ES-I3 (cell line): ENCODE measurements around the gene YIF1A.
A peak's percentile ranks its signal among the peaks of the same experiment; 100 is the strongest.

Experiments
- H3K36me3 ChIP-seq: 2 replicates; pipeline ENCODE4 v1.6.1; 2013; ENCODE audit warnings: mild to moderate bottlenecking, low read length, control low read depth, moderate library complexity; ENCODE audit not compliant: insufficient read depth
- H3K4me1 ChIP-seq: 2 replicates; pipeline ENCODE4 v1.6.1; 2013; ENCODE audit warnings: mild to moderate bottlenecking, control low read depth, low read length; ENCODE audit not compliant: insufficient read depth
- H3K9ac ChIP-seq: 2 replicates; pipeline ENCODE4 v1.6.1; 2013; ENCODE audit warnings: low read depth, mild to moderate bottlenecking, low read length, moderate library complexity
- H3K9me3 ChIP-seq: 2 replicates; pipeline ENCODE4 v1.6.1; 2013; ENCODE audit warnings: mild to moderate bottlenecking, low read length, moderate library complexity; ENCODE audit not compliant: control insufficient read depth, insufficient read depth

The YIF1A gene, protein sequence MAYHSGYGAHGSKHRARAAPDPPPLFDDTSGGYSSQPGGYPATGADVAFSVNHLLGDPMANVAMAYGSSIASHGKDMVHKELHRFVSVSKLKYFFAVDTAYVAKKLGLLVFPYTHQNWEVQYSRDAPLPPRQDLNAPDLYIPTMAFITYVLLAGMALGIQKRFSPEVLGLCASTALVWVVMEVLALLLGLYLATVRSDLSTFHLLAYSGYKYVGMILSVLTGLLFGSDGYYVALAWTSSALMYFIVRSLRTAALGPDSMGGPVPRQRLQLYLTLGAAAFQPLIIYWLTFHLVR

GRCh38 chr11:66288671-66289547, at the start of gene YIF1A:
YIF1A (minus strand) TSS chr11:66289143; CDS start chr11:66288985, 158 bp downstream.
- Histone ChIP-seq H3K36me3 (no peaks in the 10 kb centered on the region; the same call in 1 of the 2 replicates), H3K9ac (peak within 1 kb of the TSS; percentile 81), H3K9me3 (no peaks in the 10 kb centered on the region), H3K4me1 (peaks cover 6% of the 10 kb centered on the region; the same call in 1 of the 2 replicates)

DNA sequence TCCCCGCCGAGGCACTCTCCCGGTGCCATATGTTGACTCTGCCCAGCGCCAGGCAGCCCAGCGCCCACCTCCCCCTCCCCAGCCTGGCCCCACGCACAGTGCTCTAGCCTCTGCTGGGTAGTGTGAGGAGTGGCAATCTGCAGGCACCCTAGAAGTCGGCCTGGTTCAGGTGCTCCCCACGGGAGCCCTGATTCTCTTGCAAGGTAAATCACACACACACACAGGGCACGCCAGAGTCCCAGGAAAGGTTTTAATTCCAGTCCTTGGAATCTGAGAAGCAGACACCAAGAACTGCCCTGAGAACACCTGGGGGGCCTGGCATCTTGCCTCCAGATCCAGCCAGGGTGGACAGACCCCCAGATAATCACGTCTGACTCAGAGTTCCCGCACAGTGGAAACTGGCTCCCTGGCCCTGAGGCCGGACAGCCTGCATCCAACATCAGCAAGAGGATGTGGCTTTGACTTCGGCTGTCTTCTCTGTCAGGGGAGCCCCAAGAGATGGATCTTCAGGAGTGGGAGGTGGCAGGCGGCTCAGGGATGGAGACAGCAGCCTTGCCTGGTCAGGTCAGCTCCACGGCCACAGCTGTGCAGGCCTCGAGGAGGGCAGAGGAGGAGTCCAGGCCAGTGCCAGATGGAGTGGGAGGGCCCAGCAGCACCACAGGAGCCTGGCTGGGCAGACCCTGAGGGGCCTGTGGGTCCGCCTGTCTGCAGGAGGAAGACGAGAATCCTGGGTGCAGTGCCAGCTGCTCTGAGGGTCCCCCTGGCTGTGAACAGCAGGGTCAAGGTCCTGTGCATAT, 48.4 kb upstream of the YIF1A start:
- H3K9me3 ChIP-seq = no peaks in the 10 kb centered on the region
- no peaks in the 10 kb centered on the region; the same call in 1 of the 2 replicates for H3K36me3 ChIP-seq
- H3K9ac ChIP-seq = no peak overlapping the region
- H3K4me1 ChIP-seq = no peaks in the 10 kb centered on the region; the same call in 1 of the 2 replicates

GRCh38 chr11:66336234-66337102, 47.5 kb upstream of the YIF1A start, which contains the start of gene RIN1:
RIN1 (minus strand) TSS chr11:66336434; CDS start chr11:66336402, 32 bp downstream.
- no peaks in the 10 kb centered on the region; the same call in 1 of the 2 replicates for H3K36me3 ChIP-seq
- peak within 1 kb of the TSS; percentile 58 for H3K9ac ChIP-seq
- H3K9me3 ChIP-seq = no peaks in the 10 kb centered on the region
- no peaks in the 10 kb centered on the region; the same call in 1 of the 2 replicates for H3K4me1 ChIP-seq

GRCh38 chr11:66335531-66336233, 46.7 kb upstream of the YIF1A start:
- Histone ChIP-seq H3K4me1 (no peaks in the 10 kb centered on the region; the same call in 1 of the 2 replicates), H3K36me3 (no peaks in the 10 kb centered on the region), H3K9me3 (no peaks in the 10 kb centered on the region), H3K9ac (peak overlapping the region; percentile 58)

DNA sequence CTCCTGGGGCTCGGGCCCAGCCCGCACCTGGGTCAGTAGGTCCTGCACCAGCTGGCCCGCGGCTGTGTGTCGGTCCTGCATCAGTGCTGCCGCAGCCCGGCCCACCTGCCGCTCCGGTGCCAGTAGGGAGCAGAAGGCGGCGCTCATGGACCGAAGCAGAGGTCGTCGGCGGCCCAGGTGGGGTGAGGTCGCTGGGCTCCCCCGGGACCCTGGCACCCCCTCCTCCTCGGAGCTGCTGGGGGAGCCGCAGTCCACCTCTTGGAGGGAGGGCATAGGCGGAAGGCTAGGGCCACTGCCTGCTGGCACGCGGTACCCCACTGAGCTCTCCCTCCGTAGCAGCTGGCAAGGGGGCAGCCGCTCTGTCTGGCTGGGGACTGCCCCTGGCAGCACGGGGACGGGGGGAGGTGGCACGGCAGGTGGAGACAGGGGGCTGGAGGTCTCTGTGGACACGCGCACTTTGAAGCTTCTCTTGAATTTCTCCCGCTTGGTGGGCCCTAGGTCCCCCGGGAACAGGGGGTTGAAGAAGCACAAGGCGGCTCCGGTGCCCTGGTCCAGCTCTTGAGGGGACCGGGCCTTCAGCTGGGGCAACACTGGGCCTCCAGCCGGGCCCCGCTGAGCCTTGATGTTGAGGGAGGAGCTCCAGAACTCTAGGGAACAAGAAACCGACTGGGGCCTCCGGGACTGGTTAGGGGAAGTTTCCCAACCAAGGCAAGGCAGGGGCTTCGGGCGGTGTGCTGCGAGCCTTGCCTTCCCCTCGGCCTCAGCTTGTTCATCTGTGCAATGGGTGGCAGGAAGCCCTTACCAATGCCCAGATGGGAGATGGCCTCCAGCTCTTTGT, 45.9 kb upstream of the YIF1A start:
- H3K9me3 ChIP-seq = no peaks in the 10 kb centered on the region
- no peaks in the 10 kb centered on the region for H3K36me3 ChIP-seq
- no peaks in the 10 kb centered on the region; the same call in 1 of the 2 replicates for H3K4me1 ChIP-seq
- peak overlapping the region; percentile 58; the same call in 1 of the 2 replicates for H3K9ac ChIP-seq

GRCh38 chr11:66333896-66334604, 45.1 kb upstream of the YIF1A start:
- Histone ChIP-seq H3K4me1 (no peaks in the 10 kb centered on the region; the same call in 1 of the 2 replicates), H3K9me3 (no peaks in the 10 kb centered on the region), H3K36me3 (no peaks in the 10 kb centered on the region), H3K9ac (no peak overlapping the region)

GRCh38 chr11:66333220-66333877, 44.4 kb upstream of the YIF1A start:
- Histone ChIP-seq H3K4me1 (no peaks in the 10 kb centered on the region; the same call in 1 of the 2 replicates), H3K9ac (no peak overlapping the region), H3K36me3 (no peaks in the 10 kb centered on the region), H3K9me3 (no peaks in the 10 kb centered on the region)

DNA sequence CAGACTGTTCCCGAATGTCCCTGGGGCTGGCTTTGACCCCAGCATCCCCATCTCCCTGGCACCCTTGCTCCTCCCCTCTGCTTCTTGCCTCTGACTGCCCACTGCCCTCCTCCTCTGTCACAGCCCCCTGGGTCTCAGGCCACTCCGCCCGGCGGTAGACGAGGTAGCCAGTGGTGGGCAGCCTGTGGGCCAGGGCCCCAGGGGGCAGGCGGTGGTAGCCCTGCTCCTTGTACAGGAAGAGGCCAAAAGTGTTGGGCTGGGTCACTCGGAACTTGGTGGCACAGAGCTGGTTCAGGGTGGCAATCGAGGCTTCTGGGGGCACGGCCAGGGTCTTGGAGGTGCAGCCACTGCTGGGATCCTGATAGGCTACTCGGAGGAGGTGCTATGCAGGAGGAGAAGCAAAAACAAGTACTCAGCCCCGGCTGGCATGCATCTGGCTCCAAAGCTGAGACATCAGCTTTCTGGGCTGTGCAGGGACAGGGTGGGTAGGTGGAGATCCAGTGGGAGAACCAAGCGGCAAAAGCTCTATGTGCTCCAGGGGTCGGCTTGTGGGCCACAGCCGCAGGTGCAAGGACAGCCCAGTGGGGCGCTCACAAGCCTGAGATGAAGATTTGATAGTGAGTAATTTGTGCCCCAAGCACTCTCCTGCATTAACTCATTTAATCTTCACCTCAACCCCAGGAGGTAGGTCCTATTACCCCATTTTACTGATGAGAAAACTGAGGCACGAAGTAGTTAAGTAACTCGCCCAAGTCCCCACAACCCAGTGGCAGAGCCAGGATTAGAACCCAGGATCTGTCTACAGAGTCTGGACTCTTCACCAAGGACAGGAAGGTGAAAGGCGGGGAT, 43.7 kb upstream of the YIF1A start:
- Histone ChIP-seq H3K9me3 (no peaks in the 10 kb centered on the region), H3K9ac (no peak overlapping the region), H3K4me1 (peaks cover 6% of the 10 kb centered on the region; the same call in 1 of the 2 replicates), H3K36me3 (no peaks in the 10 kb centered on the region)

DNA sequence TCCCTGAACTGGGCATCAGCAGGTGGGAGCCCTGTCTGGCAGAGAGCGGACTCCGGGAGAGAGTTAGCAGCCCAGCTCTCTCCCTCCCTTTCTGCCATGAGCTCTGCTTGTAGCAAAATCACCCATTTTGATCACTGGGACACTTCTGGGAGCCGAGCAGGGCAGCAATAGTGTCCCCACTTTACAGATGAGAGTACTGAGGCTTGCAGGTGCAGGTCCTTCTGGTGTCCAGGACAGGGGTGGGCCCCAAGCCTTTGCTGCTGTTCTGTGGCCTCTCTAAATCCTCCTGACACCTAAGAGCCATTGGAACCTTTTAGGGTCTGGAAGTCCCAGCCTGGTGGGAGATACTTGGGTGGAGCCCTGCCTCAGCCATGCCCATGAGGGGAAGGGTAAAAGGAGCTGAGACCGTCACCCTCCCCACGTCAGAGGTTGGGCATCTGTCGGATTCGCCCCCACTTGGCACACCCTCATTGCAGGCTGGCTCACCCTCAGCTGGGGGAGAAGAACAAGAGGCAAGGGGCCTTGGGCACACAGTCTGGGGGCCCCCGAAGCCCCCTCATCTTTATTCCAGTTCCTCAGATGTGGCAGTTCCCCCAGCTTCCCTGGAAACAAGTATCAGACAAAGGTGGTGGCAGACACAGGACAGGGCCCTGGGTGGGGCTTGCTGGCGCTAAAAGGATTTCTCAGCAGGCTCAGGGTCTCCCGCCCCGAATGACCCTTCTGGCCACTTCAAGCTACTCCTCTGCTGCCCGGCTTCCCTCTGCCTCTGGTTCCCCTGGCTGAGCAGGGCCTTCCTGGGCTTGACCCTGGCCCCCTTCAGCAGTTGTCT, 42.8 kb upstream of the YIF1A start:
- no peaks in the 10 kb centered on the region for H3K36me3 ChIP-seq
- H3K9me3 ChIP-seq = no peaks in the 10 kb centered on the region
- no peak overlapping the region for H3K9ac ChIP-seq
- H3K4me1 ChIP-seq = peaks cover 7% of the 10 kb centered on the region; the same call in 1 of the 2 replicates

- Histone ChIP-seq H3K36me3 (no peaks in the 10 kb centered on the region), H3K9ac (no peak overlapping the region), H3K4me1 (peaks cover 13% of the 10 kb centered on the region; the same call in 1 of the 2 replicates), H3K9me3 (no peaks in the 10 kb centered on the region)
Observed at GRCh38 chr11:66330931-66331330, 42.0 kb upstream of the YIF1A start.
